HG03280 (cell line): Measurements from ENCODE around the gene ZDHHC9.

ENCODE experiments used
- ATAC-seq: cut with Tn5 transposase; IDR thresholded peaks from one replicate; pipeline ENCODE4 v1.9.1; 2021; ENCODE audit warnings: mild to moderate bottlenecking, moderate library complexity; ENCODE audit not compliant: unreplicated experiment

ZDHHC9 gene

DNA sequence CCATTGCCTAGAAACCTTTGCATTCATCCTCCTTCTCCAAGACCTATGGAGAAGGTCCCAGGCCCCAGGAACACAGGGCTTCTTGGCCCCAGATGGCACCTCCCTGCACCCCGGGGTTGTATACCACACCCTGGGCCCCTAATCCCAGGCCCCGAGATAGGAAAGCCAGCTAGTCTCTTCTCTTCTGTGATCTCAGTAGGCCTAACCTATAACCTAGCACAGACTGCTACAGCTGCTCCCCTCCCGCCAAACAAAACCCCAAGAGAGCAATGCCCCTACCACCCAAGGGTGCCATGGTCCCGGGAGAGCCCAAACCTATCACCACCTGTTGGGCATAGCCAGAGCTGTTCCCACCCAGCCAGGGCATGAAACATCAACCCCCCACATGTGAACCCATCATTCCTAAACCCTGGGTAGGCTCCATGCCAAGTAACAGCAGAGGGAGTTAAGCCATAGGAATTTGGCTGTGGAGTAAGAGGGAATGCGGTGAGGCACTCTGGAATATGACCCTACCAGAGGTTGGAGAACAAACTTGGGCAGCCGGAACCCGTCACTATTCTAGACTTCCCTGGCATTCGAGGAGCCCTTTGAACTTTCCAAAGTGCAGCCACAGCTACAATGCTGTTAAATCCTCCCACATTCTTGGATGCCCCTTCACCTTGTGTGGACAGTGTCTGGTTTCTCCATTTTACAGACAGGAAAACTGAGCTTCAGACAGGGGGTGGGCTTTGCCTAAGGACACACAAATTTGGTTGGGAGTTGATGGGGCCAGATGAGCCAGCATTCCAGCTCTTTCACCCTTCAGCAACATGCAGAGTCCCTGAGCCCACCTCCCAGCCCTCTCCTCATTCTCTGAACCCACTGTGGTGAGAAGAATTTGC lies 74.9 kb downstream of the ZDHHC9 start:
- no peak for ATAC-seq

DNA sequence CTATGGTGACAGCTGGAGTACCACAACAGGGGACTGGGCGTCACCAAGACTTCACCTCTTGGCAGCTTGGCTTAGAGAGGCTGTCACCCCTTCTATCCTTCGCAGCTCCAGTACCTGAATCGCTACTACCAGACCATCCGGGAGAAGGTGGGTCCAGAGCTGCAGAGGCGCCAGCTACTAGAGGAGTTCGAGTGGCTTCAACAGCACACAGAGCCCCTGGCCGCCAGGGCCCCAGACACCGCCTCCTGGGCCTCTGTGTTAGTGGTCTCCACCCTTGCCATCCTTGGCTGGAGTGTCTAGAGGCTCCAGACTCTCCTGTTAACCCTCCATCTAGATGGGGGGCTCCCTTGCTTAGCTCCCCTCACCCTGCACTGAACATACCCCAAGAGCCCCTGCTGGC lies 75.5 kb downstream of the ZDHHC9 start:
- ATAC-seq = no peak

DNA sequence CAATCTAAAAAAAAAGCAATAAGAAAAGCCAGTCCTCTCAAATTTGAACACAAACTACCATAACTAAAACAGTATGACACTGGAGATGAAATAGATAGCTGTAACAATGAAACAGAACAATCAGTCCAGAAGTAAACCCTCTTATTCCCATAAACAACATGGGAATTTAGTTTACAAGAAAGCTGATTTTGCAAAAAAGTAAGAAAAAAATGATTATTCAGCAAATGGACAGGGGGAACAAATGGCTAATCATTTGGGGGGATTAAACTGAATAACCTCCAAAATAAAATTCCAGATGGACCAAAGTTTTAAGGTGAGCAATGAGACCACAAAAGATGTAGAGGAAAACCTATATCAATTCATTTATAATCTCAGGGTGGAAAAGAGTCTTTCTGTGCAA lies 80.0 kb downstream of the ZDHHC9 start:
- no peak for ATAC-seq

DNA sequence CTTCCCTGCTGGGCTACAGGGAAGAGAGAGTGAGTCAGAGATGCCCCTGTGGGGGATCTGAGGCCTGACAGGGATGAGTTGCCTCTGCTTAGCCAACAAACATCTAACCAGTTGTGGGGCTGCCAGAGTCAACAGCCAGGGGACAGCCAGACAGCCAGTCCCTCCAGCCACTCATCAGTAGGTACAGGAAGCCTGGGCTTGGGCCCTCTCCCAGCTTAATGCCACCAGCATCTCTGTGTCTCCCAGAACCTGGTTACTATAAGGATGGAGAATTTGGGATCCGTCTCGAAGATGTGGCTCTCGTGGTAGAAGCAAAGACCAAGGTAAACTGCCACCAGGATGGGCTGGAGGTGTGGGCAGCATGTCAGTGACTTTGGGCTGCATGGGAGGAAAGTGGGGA lies 81.2 kb downstream of the ZDHHC9 start:
- no peak for ATAC-seq

DNA sequence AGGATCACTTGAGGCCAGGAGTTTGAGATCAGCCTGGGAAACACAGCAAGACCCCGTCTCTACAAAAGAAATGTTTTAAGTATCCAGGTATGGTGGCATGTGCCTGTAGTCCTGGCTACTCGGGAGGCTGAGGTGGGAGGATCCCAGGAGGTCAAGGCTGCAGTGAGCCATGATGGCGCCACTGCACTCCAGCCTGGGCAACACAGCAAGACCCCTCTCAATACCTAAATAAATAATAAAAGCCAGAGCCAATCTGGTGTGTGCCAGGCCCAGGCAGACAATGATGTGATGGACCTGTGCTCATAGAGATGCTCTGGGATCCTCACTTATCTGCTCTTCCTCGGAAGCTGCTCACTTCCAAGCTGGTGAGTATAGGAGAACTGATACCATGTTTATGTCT lies 82.1 kb downstream of the ZDHHC9 start:
- no peak for ATAC-seq

DNA sequence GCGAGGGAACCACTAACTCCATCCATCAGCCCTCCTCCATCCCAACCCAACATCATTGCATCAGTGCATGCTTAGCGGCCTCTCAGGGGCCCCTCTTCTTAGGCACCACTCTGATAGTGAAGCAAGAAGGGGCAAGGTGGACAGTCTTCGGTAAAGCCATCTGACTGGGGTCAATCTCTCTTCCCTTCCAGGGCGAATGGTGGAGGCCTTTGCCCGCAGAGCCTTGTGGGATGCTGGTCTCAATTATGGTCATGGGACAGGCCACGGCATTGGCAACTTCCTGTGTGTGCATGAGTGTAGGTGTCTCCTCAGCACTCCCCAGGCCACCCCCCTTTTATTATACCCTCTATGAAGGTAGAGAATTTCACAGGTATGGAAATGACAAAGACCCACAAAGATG lies 82.7 kb downstream of the ZDHHC9 start:
- ATAC-seq = no peak

DNA sequence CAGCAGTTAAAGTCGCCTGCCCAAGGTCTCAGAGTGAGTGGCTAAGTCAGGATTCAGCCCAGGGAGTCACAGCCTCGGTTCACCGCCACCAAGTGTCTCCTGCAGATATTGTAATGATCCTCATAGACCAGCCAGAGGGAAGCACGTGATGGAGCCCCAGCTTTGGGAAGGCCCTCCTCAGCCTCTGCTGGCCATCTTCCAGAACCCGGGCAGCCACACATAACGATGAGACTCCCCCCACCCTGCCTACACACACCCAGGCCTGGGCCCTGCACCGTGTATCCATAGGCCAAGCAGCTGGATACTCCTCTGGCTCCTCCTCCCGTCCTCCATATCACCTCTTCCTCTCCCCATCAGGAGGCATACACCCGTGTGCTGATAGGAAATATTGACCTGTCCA lies 83.5 kb downstream of the ZDHHC9 start:
- ATAC-seq = no peak

DNA sequence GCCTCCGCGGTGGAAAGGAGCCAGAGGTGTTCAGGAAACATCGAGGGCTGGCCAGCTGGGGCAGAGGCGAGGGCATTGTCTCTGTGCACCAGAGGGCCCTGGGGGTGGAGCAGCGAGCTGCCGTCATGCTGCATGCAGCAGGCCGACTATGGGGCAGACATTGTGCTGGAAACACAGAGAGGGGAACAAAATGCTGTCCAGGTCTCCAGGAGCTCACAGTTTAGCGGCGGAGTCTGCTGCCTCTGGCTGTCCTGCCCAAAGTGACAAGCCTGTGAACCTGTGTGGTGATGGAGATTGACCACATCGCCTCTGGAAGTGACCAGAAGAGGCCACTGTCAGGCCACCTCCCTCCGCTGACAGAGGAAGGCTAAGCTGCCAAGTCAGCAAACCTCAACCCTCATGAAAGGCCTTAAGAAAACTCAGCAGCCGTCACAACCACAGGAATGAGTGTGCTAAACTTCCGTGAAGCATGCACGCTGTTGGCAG lies 84.1 kb downstream of the ZDHHC9 start:
- no peak for ATAC-seq

DNA sequence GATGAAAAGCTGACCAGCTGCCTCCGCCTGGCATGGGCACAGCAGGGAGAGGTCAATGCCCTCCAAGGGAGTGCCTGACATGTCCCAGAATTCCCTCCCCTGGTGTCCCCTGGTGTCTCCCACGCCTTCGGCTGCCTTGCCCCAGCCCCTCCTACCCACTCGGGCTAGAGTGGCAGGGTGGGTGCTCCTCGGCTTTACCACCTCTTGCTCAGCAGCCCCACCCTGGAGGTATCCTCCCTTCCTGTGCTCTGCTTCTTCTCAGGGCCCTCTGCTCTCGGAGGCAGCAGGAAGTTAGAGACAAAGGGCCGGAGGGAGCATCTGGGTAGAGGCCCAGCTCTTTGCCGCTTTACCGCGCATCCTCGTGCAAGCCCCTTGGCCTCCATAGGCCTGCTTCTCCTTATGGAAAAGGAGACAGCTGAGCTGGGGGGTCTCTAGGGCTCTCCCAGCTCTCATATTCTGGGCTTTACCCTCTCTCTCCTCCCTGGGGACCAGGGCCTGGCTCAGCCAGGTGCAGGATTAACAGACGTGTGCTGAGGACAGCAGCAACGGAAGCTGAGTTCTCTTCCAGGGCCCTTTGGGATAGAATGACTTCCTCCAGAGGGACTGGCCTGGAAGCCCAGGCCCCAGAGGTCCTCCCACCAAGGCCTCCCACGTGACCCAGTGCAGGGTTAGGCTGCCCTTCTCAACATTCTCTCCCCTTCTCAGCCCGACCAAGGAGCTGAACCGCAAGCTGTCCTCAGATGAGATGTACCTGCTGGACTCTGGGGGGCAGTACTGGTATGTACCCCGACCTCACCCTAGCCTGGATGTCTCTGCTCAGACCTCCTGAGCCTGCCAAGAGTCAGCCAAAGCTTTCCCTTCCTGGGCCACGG lies 87.7 kb downstream of the ZDHHC9 start:
- ATAC-seq = no peak

DNA sequence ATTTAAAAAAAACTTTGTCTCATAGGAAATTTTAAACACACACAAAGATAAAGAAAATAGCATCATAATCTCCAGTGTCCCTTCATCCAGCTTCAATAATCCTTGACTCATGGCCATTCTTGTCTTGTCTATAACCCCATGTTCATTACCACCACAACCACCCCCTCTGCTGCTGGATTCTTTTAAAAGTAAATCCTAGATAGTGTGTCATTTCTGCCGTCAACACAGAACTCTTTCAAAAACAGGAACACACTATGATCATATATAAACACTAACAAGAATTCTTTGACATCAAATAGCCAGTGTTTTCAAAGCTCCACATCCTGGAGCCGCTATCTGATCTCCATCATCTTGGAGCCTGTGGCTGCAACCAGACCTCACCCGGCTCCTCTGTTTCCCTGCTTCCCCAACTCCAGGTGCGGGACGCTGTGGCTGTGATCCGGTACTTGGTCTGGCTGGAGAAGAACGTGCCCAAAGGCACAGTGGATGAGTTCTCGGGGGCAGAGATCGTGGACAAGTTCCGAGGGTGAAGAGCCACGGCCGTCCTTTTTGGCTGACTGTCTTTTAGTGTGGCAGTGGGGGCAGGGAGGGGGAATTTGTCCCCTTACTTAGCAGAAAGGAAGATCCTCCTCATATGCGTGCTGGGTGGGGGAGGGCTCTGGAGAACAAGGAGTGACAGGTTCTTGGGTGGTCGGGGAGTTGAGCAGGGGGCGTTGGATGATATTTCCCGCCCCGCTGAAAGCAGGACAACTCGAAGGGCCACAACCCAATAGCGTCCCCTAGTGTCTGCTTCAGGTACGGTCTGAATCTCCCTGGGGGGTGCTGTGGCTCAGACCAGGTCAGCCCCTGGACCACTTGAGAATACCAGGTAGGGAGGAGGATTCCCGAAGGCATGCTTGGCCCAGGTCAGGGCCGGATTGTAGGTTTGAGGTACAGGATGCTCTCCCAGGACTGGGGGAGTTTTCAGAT lies 89.3 kb downstream of the ZDHHC9 start:
- no peak for ATAC-seq
